GM23248 (cell line): ENCODE data around the gene PSD4.

Experiments used
- EZH2 ChIP-seq: fragments of 200-600 bp; sonication (generic); IDR thresholded peaks from 2 replicates; pipeline ENCODE4 v1.6.1; 2018; ENCODE audit warnings: antibody characterized with exemption, mild to moderate bottlenecking; ENCODE audit not compliant: insufficient read depth, poor library complexity, severe bottlenecking
- EZH2phosphoT487 ChIP-seq: fragments of 200-600 bp; sonication (generic); IDR thresholded peaks from 2 replicates; pipeline ENCODE4 v1.6.1; 2018; ENCODE audit warnings: antibody characterized with exemption, moderate library complexity, mild to moderate bottlenecking, low read depth; ENCODE audit not compliant: insufficient read depth

DNA sequence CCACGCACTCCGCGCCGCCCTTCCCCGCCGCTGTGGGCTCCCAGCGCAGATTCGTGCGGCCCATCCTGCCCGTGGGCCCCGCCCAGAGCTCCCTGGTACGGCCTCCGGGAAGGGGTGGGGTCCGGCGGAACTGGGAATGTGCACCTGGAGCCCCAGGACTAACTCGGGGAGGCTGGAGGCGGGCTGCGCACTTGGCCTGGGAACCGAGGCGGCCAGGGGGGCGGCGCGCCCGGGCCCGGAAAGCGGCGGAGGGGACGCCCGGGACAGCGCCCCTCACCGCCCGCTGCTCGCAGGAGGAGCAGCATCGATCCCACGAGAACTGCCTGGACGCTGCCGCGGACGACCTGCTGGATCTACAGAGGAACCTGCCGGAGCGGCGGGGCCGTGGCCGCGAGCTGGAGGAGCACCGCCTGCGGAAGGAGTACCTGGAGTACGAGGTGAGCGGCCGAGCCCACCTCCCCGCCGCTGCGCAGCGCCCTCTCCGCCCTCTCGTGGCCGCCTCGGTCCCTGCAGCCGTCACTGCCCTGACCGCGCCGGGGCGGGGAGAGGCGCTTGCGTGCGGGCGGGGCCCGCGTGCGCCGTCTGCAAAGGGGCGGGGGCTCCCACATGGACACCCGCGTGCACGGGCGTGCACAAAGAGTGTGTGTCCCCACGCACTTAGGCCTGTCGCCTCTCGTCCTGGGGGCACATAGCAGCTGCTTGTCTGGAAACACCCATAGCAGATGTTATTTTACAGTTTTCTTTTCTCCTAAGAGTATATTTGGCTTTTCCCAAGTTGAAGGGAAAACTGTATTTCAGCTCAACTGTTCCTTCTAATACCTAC is 25.2 kb downstream of the PSD4 start:
- TF ChIP-seq EZH2 (no peak), EZH2phosphoT487 (no peak)
